IMR-90 (cell line): ENCODE measurements around the gene WNT3. TPM values are rescaled to one million over a fixed set of nuclear protein-coding genes. Genes with fewer than 3 reads are reported as not detected.

Experiments used
- ATAC-seq: fragments of 200-7000 bp; cut with Tn5 transposase; 2 replicates; pipeline ENCODE4 v1.9.1; 2020; ENCODE audit warnings: low read depth, mild to moderate bottlenecking, moderate library complexity
- BruUV-seq: library from RNA; stranded (reverse); fragments of 400-500 nt; replicated peaks from 2 replicates; lab custom pipeline; 2021; lab: Mats Ljungman, UMichigan
- CTCF ChIA-PET: fragments of 300-600 bp; formaldehyde crosslinking; extraction: SDS; loops from one replicate; lab custom pipeline; 2021; ENCODE audit warnings: antibody characterized with exemption; lab: Yijun Ruan, JAX
- POLR2A ChIA-PET: fragments of 300-600 bp; sonication (Branson Sonifier 250); formaldehyde crosslinking; loops from one replicate; lab custom pipeline; 2022; ENCODE audit warnings: antibody characterized with exemption; ENCODE audit not compliant: unreplicated experiment; lab: Charles Lee
- DNase-seq: peaks from one replicate; pipeline ENCODE4 v3.0.0; 2013
- H2AFZ ChIP-seq: replicated peaks from 2 replicates; pipeline ENCODE3; 2013; ENCODE audit warnings: low read length, mild to moderate bottlenecking; ENCODE audit not compliant: poor library complexity
- H2AK5ac ChIP-seq: 2 replicates; pipeline ENCODE4 v1.6.1; 2013; ENCODE audit warnings: low read depth, low read length, inconsistent platforms
- H2AK9ac ChIP-seq: replicated peaks from 2 replicates; pipeline ENCODE3; 2013; ENCODE audit warnings: mild to moderate bottlenecking, low read depth, low read length, moderate library complexity; ENCODE audit not compliant: poor library complexity
- H2BK120ac ChIP-seq: 2 replicates; pipeline ENCODE4 v1.6.1; 2013; ENCODE audit warnings: low read depth, low read length, inconsistent platforms
- H2BK15ac ChIP-seq: 3 replicates; pipeline ENCODE4 v1.6.1; 2013; ENCODE audit warnings: low read depth, low read length, inconsistent platforms
- H2BK20ac ChIP-seq: 2 replicates; pipeline ENCODE4 v1.6.1; 2013; ENCODE audit warnings: low read depth, mild to moderate bottlenecking, inconsistent platforms, low read length, moderate library complexity
- H2BK5ac ChIP-seq: 2 replicates; pipeline ENCODE4 v1.6.1; 2013; ENCODE audit warnings: mild to moderate bottlenecking, low read depth, low read length, inconsistent platforms; ENCODE audit not compliant: poor library complexity, severe bottlenecking
- H3K14ac ChIP-seq: replicated peaks from 2 replicates; pipeline ENCODE4 v1.6.1; 2013; ENCODE audit warnings: low read depth, low read length, inconsistent platforms
- H3K18ac ChIP-seq: 2 replicates; pipeline ENCODE4 v1.6.1; 2013; ENCODE audit warnings: low read depth, low read length, control low read depth
- H3K23ac ChIP-seq: 2 replicates; pipeline ENCODE4 v1.6.1; 2013; ENCODE audit warnings: low read depth, low read length, inconsistent platforms
- H3K27ac ChIP-seq: 2 replicates; pipeline ENCODE4 v1.5.1; 2013; ENCODE audit warnings: mild to moderate bottlenecking, control low read depth, low read length; ENCODE audit not compliant: insufficient read depth
- H3K27me3 ChIP-seq: 2 replicates; pipeline ENCODE4 v1.6.1; 2013; ENCODE audit warnings: low read length; ENCODE audit not compliant: control insufficient read depth, insufficient read depth
- H3K36me3 ChIP-seq: 2 replicates; pipeline ENCODE4 v1.6.1; 2013; ENCODE audit warnings: low read length, mixed read lengths; ENCODE audit not compliant: control insufficient read depth, insufficient read depth
- H3K4ac ChIP-seq: 2 replicates; pipeline ENCODE4 v1.6.1; 2013; ENCODE audit warnings: low read depth, low read length, inconsistent platforms
- H3K4me1 ChIP-seq: 2 replicates; pipeline ENCODE4 v1.6.1; 2013; ENCODE audit warnings: low read length, mixed read lengths; ENCODE audit not compliant: control insufficient read depth, insufficient read depth
- H3K4me2 ChIP-seq: 2 replicates; pipeline ENCODE4 v1.6.1; 2013; ENCODE audit warnings: low read depth, mild to moderate bottlenecking, control low read depth, low read length, moderate library complexity
- H3K4me3 ChIP-seq: 2 replicates; pipeline ENCODE4 v1.5.1; 2013; ENCODE audit warnings: low read depth, mild to moderate bottlenecking, control low read depth, low read length, moderate library complexity; ENCODE audit not compliant: insufficient read depth
- H3K56ac ChIP-seq: 2 replicates; pipeline ENCODE4 v1.6.1; 2013; ENCODE audit warnings: low read length, inconsistent platforms; ENCODE audit not compliant: insufficient read depth; ENCODE audit errors: extremely low read depth
- H3K79me1 ChIP-seq, 2 experiments: 2 replicates each; pipeline ENCODE4 v1.6.1; 2013; ENCODE audit warnings: low read length in 2 of 2, inconsistent platforms in 1 of 2, low read depth in 1 of 2
- H3K9ac ChIP-seq: 2 replicates; pipeline ENCODE4 v1.6.1; 2013; ENCODE audit warnings: low read depth, low read length, control low read depth
- H3K9me1 ChIP-seq: 2 replicates; pipeline ENCODE4 v1.6.1; 2013; ENCODE audit warnings: low read length, inconsistent platforms; ENCODE audit not compliant: insufficient read depth
- H3K9me3 ChIP-seq: 2 replicates; pipeline ENCODE4 v1.6.1; 2013; ENCODE audit warnings: low read length; ENCODE audit not compliant: control insufficient read depth, insufficient read depth
- H4K20me1 ChIP-seq: 2 replicates; pipeline ENCODE4 v1.6.1; 2013; ENCODE audit warnings: low read length, inconsistent platforms; ENCODE audit not compliant: insufficient read depth
- H4K5ac ChIP-seq: 2 replicates; pipeline ENCODE4 v1.6.1; 2013; ENCODE audit warnings: mild to moderate bottlenecking, low read depth, low read length, control low read depth
- H4K8ac ChIP-seq, 2 experiments: 2 replicates each; pipeline ENCODE4 v1.6.1; 2013; ENCODE audit warnings: low read depth in 2 of 2, low read length in 2 of 2, control low read depth in 1 of 2, inconsistent platforms in 1 of 2
- H4K91ac ChIP-seq: 2 replicates; pipeline ENCODE4 v1.6.1; 2013; ENCODE audit warnings: low read depth, low read length, inconsistent platforms; ENCODE audit not compliant: insufficient read depth
- CEBPB ChIP-seq: IDR thresholded peaks from 2 replicates; pipeline ENCODE4 v1.6.1; 2012; ENCODE audit warnings: low read depth, low read length, improper control_type of control experiment
- CHD1 ChIP-seq: IDR thresholded peaks from 2 replicates; pipeline ENCODE4 v1.6.1; 2012; ENCODE audit warnings: low read depth, low read length, improper control_type of control experiment
- CTCF ChIP-seq: conservative IDR thresholded peaks from 2 replicates; pipeline ENCODE4 v1.5.1; 2012; ENCODE audit warnings: mild to moderate bottlenecking, low read depth, low read length, improper control_type of control experiment
- FOS ChIP-seq: fragments of 150-350 bp; IDR thresholded peaks from 2 replicates; pipeline ENCODE4 v1.6.1; 2016; ENCODE audit warnings: low read depth, low read length
- MAZ ChIP-seq: IDR thresholded peaks from 2 replicates; pipeline ENCODE4 v1.6.1; 2012; ENCODE audit warnings: low read depth, mild to moderate bottlenecking, low read length, improper control_type of control experiment, moderate library complexity, borderline replicate concordance
- NFE2L2 ChIP-seq: fragments of 150-350 bp; IDR thresholded peaks from 2 replicates; pipeline ENCODE4 v1.6.1; 2016; ENCODE audit warnings: low read depth, mild to moderate bottlenecking, low read length
- POLR2A ChIP-seq: IDR thresholded peaks from 2 replicates; pipeline ENCODE4 v1.6.1; 2012; ENCODE audit warnings: mild to moderate bottlenecking, low read depth, low read length
- RCOR1 ChIP-seq: IDR thresholded peaks from 2 replicates; pipeline ENCODE4 v1.6.1; 2012; ENCODE audit warnings: mild to moderate bottlenecking, low read length, improper control_type of control experiment; ENCODE audit not compliant: insufficient replicate concordance
- RFX5 ChIP-seq: IDR thresholded peaks from 2 replicates; pipeline ENCODE4 v1.8.0; 2012; ENCODE audit warnings: low read depth, mild to moderate bottlenecking, low read length, moderate library complexity
- SMC3 ChIP-seq: fragments of 150-350 bp; IDR thresholded peaks from 2 replicates; pipeline ENCODE4 v1.6.1; 2016; ENCODE audit warnings: low read depth, mild to moderate bottlenecking, antibody characterized with exemption, low read length, moderate library complexity
- USF2 ChIP-seq: fragments of 150-350 bp; IDR thresholded peaks from 2 replicates; pipeline ENCODE4 v1.6.1; 2017; ENCODE audit warnings: mild to moderate bottlenecking, antibody characterized with exemption, low read length, low read depth
- WGBS, 2 experiments: methylation state at CpG; one replicate each; pipeline versions ENCODE4 v1.1.5 to v1.1.7; 2013; ENCODE audit warnings: missing lambda C conversion rate in 2 of 2; ENCODE audit not compliant: insufficient read length in 1 of 2; ENCODE audit errors: extremely low coverage in 2 of 2; 5-methylcytosine and 5-hydroxymethylcytosine counted together
- dilution Hi-C: fragments of 300-500 bp; cut with HindIII; formaldehyde crosslinking; loops from one replicate; pipeline ENCODE4 v1.14.3; 2018; ENCODE audit warnings: low sequenced_read_pairs; ENCODE audit not compliant: unreplicated experiment
- in situ Hi-C: fragments of 300-500 bp; cut with MboI; formaldehyde crosslinking; loops from 3 replicates; pipeline ENCODE4 v1.14.3; 2019; ENCODE audit warnings: low sequenced_read_pairs, inconsistent platforms, mixed read lengths
- intact Hi-C: fragments of 100-400 bp; cut with micrococcal nuclease; formaldehyde crosslinking; loops from 2 replicates; pipeline ENCODE4 v1.10.0; 2022
- polyA plus RNA-seq, 3 experiments: library from polyadenylated mRNA; depleted of rRNA; stranded (reverse); fragments of >200 nt; gene quantifications; 2 replicates each; pipeline ENCODE4 v1.2.3, GENCODE V29; 2012; ENCODE audit warnings: low replicate concordance in 1 of 3
- total RNA-seq: library from RNA; depleted of rRNA; stranded (reverse); fragments of >200 nt; gene quantifications from 2 replicates; pipeline ENCODE4 v1.2.3, GENCODE V29; 2012

Gene WNT3
- total and polyA plus RNA-seq, 2 of the 4 experiments (the other 2 are of a cell fraction): 0.72 to 1.0 TPM

- H2BK15ac ChIP-seq: no peak overlapping the region
- no peaks in the 10 kb centered on the region for H3K4me1 ChIP-seq
- no peak overlapping the region for H3K9ac ChIP-seq
- no peak overlapping the region for H4K8ac ChIP-seq
- no peak overlapping the region for H2BK20ac ChIP-seq
- H3K36me3 ChIP-seq: no peaks in the 10 kb centered on the region
- no peak overlapping the region for H3K4me3 ChIP-seq
- no peak overlapping the region for H3K23ac ChIP-seq
- no peaks in the 10 kb centered on the region for H3K9me1 ChIP-seq
- H2AK9ac ChIP-seq: no peak overlapping the region
- DNase-seq (no peak), ATAC-seq (no peak)
- BruUV-seq: no TSS peak
- H2BK120ac ChIP-seq: no peak overlapping the region
- H2AK5ac ChIP-seq: no peak overlapping the region
- 100% methylated on average over 1 of the region's 3 CpGs; no CpG with 5 or more reads in 1 of the 2 experiments for WGBS, 2 experiments
- H2AFZ ChIP-seq: no peak overlapping the region
- TF ChIP-seq MAZ (no peak), CHD1 (no peak), USF2 (no peak), FOS (no peak), CTCF (no peak), NFE2L2 (no peak), SMC3 (no peak), RFX5 (no peak), POLR2A (no peak), CEBPB (no peak), RCOR1 (no peak)
- H3K9me3 ChIP-seq: no peaks in the 10 kb centered on the region
- POLR2A ChIA-PET: no interaction called here
- no peak overlapping the region for H3K56ac ChIP-seq
- CTCF ChIA-PET: interaction anchor here (1.4 kb wide), 1 partner anchor 13 kb away, joined by 3 read pairs; no protein-coding TSS in a partner anchor
- no peak overlapping the region for H3K4ac ChIP-seq
- intact Hi-C loops (loop anchor here (5.0 kb wide), 1 partner anchor 78 kb away; no protein-coding TSS in a partner anchor), dilution Hi-C loops (no loop called here), in situ Hi-C loops (loop anchor here (5.0 kb wide), 1 partner anchor 107 kb away; no protein-coding TSS in a partner anchor)
- H3K79me1 ChIP-seq: no peaks in the 10 kb centered on the region
- H3K27me3 ChIP-seq: peaks cover 18% of the 10 kb centered on the region; the same call in 1 of the 2 replicates
- H4K91ac ChIP-seq: no peak overlapping the region
- no peak overlapping the region for H3K27ac ChIP-seq
- no peak overlapping the region for H3K14ac ChIP-seq
- no peak overlapping the region for H2BK5ac ChIP-seq
- no peaks in the 10 kb centered on the region for H4K20me1 ChIP-seq
- no peak overlapping the region for H3K4me2 ChIP-seq
- no peak overlapping the region for H4K5ac ChIP-seq
- H3K18ac ChIP-seq: no peak overlapping the region
Observed at GRCh38 chr17:46834846-46835245, 16.4 kb upstream of the WNT3 start.
